HepG2 (cell line): ENCODE measurements around the gene ELP1. TPM values are rescaled to one million over a fixed set of nuclear protein-coding genes. Genes with fewer than 3 reads are reported as not detected.

Experiments used
- ATM ChIP-seq: fragments of 450-650 bp; IDR thresholded peaks from 2 replicates; pipeline ENCODE4 v1.7.1; 2017; ENCODE audit warnings: mild to moderate bottlenecking, borderline replicate concordance
- CBX5 ChIP-seq: sonication (generic); formaldehyde crosslinking; IDR thresholded peaks from 2 replicates; pipeline ENCODE4 v1.4.0; 2020; ENCODE audit warnings: missing genetic modification reagents, borderline replicate concordance
- ELF1 ChIP-seq: sonication (generic); formaldehyde crosslinking; IDR thresholded peaks from 2 replicates; pipeline ENCODE4 v1.4.0; 2020; ENCODE audit warnings: missing genetic modification reagents
- ERF ChIP-seq: IDR thresholded peaks from 2 replicates; pipeline ENCODE4 v1.6.1; 2018; ENCODE audit warnings: missing biosample characterization, missing genetic modification reagents
- FLYWCH1 ChIP-seq: sonication (generic); formaldehyde crosslinking; IDR thresholded peaks from 2 replicates; pipeline ENCODE4 v1.8.1; 2023; ENCODE audit warnings: mild to moderate bottlenecking, missing genetic modification reagents
- GABPB1 ChIP-seq: IDR thresholded peaks from 2 replicates; pipeline ENCODE4 v1.6.1; 2016; ENCODE audit warnings: mild to moderate bottlenecking, missing genetic modification reagents, moderate library complexity, missing compliant biosample characterization
- KDM6A ChIP-seq: IDR thresholded peaks from 2 replicates; pipeline ENCODE4 v1.6.1; 2016; ENCODE audit warnings: low read depth
- NFE2 ChIP-seq: sonication (generic); formaldehyde crosslinking; IDR thresholded peaks from 2 replicates; pipeline ENCODE4 v1.4.0; 2020; ENCODE audit warnings: missing genetic modification reagents
- PRMT3 ChIP-seq: sonication (generic); formaldehyde crosslinking; IDR thresholded peaks from 2 replicates; pipeline ENCODE4 v1.8.1; 2022; ENCODE audit warnings: low read depth, mild to moderate bottlenecking, moderate library complexity, missing genetic modification reagents, borderline replicate concordance
- SP140L ChIP-seq: sonication (generic); formaldehyde crosslinking; IDR thresholded peaks from 2 replicates; pipeline ENCODE4 v1.4.0; 2020; ENCODE audit warnings: missing genetic modification reagents, borderline replicate concordance
- ZFP36L2 ChIP-seq: sonication (generic); formaldehyde crosslinking; IDR thresholded peaks from 2 replicates; pipeline ENCODE4 v1.4.0; 2020; ENCODE audit warnings: missing genetic modification reagents
- ZNF547 ChIP-seq: sonication (generic); formaldehyde crosslinking; IDR thresholded peaks from 2 replicates; pipeline ENCODE4 v1.5.1; 2020; ENCODE audit warnings: mild to moderate bottlenecking, missing genetic modification reagents
- ZNF747 ChIP-seq: sonication (generic); formaldehyde crosslinking; IDR thresholded peaks from 2 replicates; pipeline ENCODE4 v1.8.1; 2023; ENCODE audit warnings: missing genetic modification reagents, mild to moderate bottlenecking, borderline replicate concordance
- ZSCAN21 ChIP-seq: sonication (generic); formaldehyde crosslinking; IDR thresholded peaks from 2 replicates; pipeline ENCODE4 v1.8.0; 2022; ENCODE audit warnings: mild to moderate bottlenecking, missing genetic modification reagents, moderate library complexity, borderline replicate concordance
- polyA plus RNA-seq, 8 experiments: library from polyadenylated mRNA; depleted of rRNA in 3 of 8; stranded (reverse) in 7 of 8; unstranded in 1 of 8; fragments of >200 nt; fragmentation: Illumina TruSeq in 4 of 8; extraction: Trizol in 4 of 8; gene quantifications; 2 replicates each; pipeline versions ENCODE4 v1.2.1 to v1.2.3, GENCODE V29; 2011 to 2016; ENCODE audit warnings: low read depth in 4 of 8, missing spikeins in 1 of 8, mixed read lengths in 1 of 8; ENCODE audit not compliant: insufficient read depth in 1 of 8
- total RNA-seq, 5 experiments: library from RNA; depleted of rRNA; stranded (reverse); fragments of >200 nt; fragmentation: Illumina TruSeq; extraction: Trizol; gene quantifications; 2 replicates each; pipeline ENCODE4 v1.2.3, GENCODE V29; 2016; ENCODE audit warnings: low read depth in 1 of 5
- TF ChIP-seq, protein P1 (sequence below): sonication (generic); formaldehyde crosslinking; IDR thresholded peaks from 2 replicates; pipeline ENCODE4 v1.4.0; 2020; ENCODE audit warnings: missing genetic modification reagents
- TF ChIP-seq, protein P2 (sequence below): sonication (generic); formaldehyde crosslinking; IDR thresholded peaks from 2 replicates; pipeline ENCODE4 v1.4.0; 2020; ENCODE audit warnings: mild to moderate bottlenecking, missing genetic modification reagents
- TF ChIP-seq, protein P3 (sequence below): IDR thresholded peaks from 2 replicates; pipeline ENCODE4 v1.6.1; 2016; ENCODE audit warnings: low read depth, missing genetic modification reagents, missing compliant biosample characterization
- TF ChIP-seq, protein P4 (sequence below): sonication (generic); formaldehyde crosslinking; IDR thresholded peaks from 2 replicates; pipeline ENCODE4 v1.4.0; 2020; ENCODE audit warnings: missing genetic modification reagents, low read depth, mild to moderate bottlenecking, borderline replicate concordance
- TF ChIP-seq, protein P5 (sequence below): fragments of 450-650 bp; IDR thresholded peaks from 2 replicates; pipeline ENCODE4 v1.6.1; 2017

Gene ELP1
- total and polyA plus RNA-seq, 2 of the 13 experiments (the other 11 are each of a cell fraction or from before 2014, with no cell fraction given), result 157 to 275 TPM

DNA sequence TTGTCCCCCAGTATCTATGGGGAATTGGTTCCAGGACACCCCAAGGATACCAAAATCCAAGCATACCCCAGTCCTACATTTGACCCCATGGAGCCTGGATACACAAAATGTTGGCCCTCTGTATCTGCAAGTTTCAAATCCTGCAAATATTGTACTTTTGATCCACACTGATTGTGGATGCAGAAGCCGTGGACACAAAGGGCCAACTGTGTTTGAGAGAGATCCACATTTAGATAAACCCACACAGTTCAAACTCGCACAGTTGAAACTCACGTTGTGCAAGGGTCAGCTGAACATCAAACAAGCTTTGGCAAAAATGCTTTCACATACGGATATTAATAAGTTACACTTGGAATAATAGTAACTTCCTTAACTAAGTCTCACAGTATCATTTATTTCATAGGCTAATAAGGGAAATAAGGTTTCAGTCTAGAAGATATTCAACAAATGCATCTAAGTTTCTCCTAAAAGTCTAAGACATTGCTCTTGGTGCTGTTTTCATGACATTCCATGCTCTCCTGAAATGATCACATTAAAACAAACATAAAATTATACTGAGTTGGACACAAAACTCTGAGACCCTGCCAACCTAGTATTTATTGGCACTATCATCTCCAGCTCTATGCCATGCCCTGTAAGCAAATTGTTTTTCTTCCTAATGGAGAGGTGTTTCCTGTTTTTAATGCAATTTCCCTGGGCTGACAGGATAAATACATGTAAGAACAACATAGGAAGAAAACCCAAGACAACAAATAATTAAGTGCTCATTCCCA, 39.5 kb downstream of the ELP1 start (continued):
- no peak for TF ChIP-seq NFE2
- TF ChIP-seq PRMT3, result no peak
- 0 out of 2 replicates have a peak, but pooled peaks have one; percentile 18 for TF ChIP-seq ELF1
- TF ChIP-seq ERF, result peak; percentile 44; the same call in 1 of the 2 replicates
- no peak for TF ChIP-seq ZNF547 (CRISPR knock-in tag)
- TF ChIP-seq, protein P1, sequence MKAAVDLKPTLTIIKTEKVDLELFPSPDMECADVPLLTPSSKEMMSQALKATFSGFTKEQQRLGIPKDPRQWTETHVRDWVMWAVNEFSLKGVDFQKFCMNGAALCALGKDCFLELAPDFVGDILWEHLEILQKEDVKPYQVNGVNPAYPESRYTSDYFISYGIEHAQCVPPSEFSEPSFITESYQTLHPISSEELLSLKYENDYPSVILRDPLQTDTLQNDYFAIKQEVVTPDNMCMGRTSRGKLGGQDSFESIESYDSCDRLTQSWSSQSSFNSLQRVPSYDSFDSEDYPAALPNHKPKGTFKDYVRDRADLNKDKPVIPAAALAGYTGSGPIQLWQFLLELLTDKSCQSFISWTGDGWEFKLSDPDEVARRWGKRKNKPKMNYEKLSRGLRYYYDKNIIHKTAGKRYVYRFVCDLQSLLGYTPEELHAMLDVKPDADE (CRISPR knock-in tag), result no peak
- TF ChIP-seq CBX5, result peak; percentile 31; the same call in 1 of the 2 replicates
- TF ChIP-seq, protein P2, sequence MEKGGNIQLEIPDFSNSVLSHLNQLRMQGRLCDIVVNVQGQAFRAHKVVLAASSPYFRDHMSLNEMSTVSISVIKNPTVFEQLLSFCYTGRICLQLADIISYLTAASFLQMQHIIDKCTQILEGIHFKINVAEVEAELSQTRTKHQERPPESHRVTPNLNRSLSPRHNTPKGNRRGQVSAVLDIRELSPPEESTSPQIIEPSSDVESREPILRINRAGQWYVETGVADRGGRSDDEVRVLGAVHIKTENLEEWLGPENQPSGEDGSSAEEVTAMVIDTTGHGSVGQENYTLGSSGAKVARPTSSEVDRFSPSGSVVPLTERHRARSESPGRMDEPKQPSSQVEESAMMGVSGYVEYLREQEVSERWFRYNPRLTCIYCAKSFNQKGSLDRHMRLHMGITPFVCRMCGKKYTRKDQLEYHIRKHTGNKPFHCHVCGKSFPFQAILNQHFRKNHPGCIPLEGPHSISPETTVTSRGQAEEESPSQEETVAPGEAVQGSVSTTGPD (CRISPR knock-in tag), result 0 out of 2 replicates have a peak, but pooled peaks have one; percentile 53
- TF ChIP-seq, protein P3, sequence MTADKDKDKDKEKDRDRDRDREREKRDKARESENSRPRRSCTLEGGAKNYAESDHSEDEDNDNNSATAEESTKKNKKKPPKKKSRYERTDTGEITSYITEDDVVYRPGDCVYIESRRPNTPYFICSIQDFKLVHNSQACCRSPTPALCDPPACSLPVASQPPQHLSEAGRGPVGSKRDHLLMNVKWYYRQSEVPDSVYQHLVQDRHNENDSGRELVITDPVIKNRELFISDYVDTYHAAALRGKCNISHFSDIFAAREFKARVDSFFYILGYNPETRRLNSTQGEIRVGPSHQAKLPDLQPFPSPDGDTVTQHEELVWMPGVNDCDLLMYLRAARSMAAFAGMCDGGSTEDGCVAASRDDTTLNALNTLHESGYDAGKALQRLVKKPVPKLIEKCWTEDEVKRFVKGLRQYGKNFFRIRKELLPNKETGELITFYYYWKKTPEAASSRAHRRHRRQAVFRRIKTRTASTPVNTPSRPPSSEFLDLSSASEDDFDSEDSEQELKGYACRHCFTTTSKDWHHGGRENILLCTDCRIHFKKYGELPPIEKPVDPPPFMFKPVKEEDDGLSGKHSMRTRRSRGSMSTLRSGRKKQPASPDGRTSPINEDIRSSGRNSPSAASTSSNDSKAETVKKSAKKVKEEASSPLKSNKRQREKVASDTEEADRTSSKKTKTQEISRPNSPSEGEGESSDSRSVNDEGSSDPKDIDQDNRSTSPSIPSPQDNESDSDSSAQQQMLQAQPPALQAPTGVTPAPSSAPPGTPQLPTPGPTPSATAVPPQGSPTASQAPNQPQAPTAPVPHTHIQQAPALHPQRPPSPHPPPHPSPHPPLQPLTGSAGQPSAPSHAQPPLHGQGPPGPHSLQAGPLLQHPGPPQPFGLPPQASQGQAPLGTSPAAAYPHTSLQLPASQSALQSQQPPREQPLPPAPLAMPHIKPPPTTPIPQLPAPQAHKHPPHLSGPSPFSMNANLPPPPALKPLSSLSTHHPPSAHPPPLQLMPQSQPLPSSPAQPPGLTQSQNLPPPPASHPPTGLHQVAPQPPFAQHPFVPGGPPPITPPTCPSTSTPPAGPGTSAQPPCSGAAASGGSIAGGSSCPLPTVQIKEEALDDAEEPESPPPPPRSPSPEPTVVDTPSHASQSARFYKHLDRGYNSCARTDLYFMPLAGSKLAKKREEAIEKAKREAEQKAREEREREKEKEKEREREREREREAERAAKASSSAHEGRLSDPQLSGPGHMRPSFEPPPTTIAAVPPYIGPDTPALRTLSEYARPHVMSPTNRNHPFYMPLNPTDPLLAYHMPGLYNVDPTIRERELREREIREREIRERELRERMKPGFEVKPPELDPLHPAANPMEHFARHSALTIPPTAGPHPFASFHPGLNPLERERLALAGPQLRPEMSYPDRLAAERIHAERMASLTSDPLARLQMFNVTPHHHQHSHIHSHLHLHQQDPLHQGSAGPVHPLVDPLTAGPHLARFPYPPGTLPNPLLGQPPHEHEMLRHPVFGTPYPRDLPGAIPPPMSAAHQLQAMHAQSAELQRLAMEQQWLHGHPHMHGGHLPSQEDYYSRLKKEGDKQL (CRISPR knock-in tag), result peak; percentile 76; the same call in 1 of the 2 replicates
- no peak for TF ChIP-seq SP140L (CRISPR knock-in tag)
- peak; percentile 70 for TF ChIP-seq KDM6A (CRISPR knock-in tag)
- no peak for TF ChIP-seq ZNF747
- TF ChIP-seq, protein P4, sequence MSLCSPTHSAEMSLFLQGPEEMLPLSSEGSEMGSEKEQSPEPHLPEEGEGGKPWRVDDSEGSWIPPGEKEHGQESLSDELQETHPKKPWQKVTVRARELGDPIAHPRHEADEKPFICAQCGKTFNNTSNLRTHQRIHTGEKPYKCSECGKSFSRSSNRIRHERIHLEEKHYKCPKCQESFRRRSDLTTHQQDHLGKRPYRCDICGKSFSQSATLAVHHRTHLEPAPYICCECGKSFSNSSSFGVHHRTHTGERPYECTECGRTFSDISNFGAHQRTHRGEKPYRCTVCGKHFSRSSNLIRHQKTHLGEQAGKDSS (CRISPR knock-in tag), result peak; percentile 48; the same call in 1 of the 2 replicates
- TF ChIP-seq ATM, result no peak
- TF ChIP-seq, protein P5, sequence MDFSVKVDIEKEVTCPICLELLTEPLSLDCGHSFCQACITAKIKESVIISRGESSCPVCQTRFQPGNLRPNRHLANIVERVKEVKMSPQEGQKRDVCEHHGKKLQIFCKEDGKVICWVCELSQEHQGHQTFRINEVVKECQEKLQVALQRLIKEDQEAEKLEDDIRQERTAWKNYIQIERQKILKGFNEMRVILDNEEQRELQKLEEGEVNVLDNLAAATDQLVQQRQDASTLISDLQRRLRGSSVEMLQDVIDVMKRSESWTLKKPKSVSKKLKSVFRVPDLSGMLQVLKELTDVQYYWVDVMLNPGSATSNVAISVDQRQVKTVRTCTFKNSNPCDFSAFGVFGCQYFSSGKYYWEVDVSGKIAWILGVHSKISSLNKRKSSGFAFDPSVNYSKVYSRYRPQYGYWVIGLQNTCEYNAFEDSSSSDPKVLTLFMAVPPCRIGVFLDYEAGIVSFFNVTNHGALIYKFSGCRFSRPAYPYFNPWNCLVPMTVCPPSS, result no peak
- TF ChIP-seq ZFP36L2, result no peak
- no peak; the same call in 1 of the 2 replicates for TF ChIP-seq GABPB1 (CRISPR knock-in tag)
- no peak for TF ChIP-seq FLYWCH1 (CRISPR knock-in tag)
- TF ChIP-seq ZSCAN21 (CRISPR knock-in tag), result no peak
